ENCODE measurements around the gene RADIL.

The RADIL gene

DNA sequence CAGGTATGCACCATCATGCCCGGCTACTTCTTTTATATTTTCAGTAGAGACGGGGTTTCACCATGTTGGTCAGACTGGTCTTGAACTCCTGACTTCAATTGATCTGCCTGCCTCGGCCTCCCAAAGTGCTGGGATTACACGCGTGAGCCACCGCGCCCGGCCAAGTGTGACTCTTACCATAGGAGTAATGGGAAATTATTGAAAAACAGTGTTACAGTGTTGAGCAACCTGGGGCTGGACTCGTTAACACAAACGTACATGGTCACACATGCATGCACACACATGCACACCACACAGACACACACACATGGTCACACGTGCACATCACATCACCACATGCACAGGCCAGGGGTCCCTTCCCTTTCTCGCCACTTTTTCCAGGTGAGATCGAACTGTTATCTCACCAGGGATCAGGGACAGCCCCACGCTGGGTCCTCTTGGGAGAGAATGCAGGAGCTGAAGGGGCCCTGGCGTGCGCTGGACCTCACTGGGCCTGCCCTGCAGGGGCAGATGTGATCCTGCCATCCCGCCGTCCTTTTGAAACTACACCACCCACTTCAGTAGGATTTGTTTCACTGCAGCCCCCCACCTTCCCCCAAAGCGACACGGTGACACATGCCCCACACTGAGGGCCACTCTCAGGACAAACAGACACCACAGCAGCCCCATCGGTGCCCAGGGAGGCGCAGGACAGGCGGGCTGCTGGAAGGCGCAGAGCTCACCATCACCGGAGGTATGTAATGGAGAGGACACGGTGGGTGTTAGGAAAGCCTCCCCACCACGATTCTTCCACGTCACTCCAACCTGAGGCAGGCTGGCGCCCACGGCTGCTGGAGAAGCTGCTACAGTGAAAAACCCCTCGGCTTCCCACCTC, 10.2 kb downstream of the RADIL start:
- peaks cover 4% of the 10 kb centered on the region for H3K36me3 Mint-ChIP-seq
- no peak overlapping the region for H3K4me3 Mint-ChIP-seq
- H3K27me3 Mint-ChIP-seq, result peaks cover 6% of the 10 kb centered on the region
- H3K4me1 Mint-ChIP-seq (ENCODE audit: low read depth), result peaks cover 7% of the 10 kb centered on the region
- H3K9me3 Mint-ChIP-seq (ENCODE audit: low read depth), result no peaks in the 10 kb centered on the region
- H3K27ac Mint-ChIP-seq, result no peak overlapping the region

DNA sequence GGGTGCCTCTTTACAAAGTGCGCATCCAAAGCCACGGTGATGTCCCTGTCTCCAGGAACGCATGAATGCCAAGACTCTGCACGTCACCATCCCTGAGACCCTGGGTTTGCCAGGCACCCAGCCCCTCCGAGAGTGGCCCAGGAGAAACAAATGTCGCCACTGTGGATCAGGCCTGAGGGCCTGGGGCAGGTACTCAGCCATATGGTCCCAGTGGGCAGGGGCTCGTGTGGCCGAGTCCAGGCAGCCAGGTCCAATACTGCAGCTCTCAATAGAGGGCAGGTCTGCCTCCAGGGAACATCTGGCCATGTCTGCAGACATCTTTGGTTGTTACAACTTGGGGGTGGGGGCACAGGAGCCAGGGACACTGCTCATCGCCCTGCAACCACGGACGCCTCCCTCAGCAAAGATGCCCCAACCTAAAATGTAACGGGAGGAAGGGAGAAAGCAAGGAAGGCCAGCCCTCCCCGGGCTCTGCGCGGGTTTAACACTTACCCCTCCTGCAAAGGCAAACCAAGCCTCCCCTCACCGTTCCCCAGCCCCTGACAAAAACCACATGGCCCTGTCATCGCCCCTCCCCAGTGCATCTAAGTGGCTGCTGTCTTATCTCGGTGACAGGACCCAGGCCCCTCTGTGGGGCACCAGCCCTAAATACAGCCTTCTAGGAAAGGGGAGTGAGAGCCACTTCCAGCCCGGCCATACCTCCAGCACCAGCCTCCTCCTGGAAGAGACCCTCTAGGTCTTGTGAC, 11.4 kb downstream of the RADIL start:
- Mint-ChIP-seq H3K27me3 (peaks cover 6% of the 10 kb centered on the region), H3K4me1 (ENCODE audit: low read depth) (peaks cover 7% of the 10 kb centered on the region), H3K36me3 (peaks cover 4% of the 10 kb centered on the region), H3K9me3 (ENCODE audit: low read depth) (no peaks in the 10 kb centered on the region), H3K27ac (no peak overlapping the region), H3K4me3 (no peak overlapping the region)

DNA sequence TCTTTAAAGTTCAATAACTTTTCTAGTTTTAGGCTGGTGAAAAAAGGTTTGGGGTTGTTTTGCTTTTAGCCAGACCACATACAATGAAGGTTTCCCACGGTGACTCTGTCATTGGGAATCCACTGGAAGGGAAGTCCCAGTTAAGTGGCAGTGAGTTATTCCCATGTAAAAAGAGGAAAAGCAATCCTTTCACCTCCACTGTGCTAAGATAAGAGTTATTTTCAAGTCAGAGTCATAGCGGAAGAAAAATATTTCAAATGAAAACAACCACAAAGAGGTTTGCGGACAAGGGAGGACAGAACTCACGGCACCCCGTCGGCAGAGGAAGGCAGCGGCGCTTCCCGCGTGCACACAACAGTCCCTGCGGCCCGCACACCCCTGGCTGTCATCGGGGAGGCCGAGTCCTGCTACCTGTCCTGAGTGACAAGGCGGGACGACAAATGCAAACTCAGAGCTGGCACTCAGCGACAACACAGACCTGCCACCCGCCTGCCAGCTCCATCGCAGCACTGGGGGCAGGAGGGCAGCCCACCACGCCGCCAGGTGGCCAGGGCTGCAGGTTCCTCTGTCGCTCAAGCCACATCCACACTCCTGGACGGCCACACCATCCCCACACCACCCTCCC, 12.3 kb downstream of the RADIL start:
- Mint-ChIP-seq H3K4me1 (ENCODE audit: low read depth) (peaks cover 7% of the 10 kb centered on the region), H3K27ac (no peak overlapping the region), H3K9me3 (ENCODE audit: low read depth) (no peaks in the 10 kb centered on the region), H3K36me3 (peaks cover 4% of the 10 kb centered on the region), H3K27me3 (peaks cover 11% of the 10 kb centered on the region), H3K4me3 (no peak overlapping the region)

DNA sequence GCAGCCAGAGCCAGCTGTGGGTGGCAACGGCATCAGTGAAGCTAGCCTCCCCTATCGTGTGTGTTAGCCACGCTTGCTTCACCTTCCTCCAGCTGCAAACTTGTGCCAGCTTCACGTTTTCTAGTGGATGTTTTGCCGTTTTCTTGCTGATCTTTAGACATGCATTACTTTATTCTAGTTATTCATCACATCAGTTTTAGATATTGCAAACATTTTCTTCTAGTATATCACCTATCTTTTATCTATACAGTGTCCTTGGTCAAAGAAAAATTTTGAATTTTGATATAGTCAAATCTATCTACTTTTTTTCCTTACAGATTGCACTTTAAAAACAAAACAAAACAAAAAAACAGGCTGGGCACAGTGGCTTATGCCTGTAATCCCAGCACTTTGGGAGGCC, 15.0 kb downstream of the RADIL start:
- H3K27me3 Mint-ChIP-seq, result peaks cover 25% of the 10 kb centered on the region
- no peak overlapping the region for H3K4me3 Mint-ChIP-seq
- H3K4me1 Mint-ChIP-seq (ENCODE audit: low read depth), result peaks cover 7% of the 10 kb centered on the region
- peaks cover 4% of the 10 kb centered on the region for H3K36me3 Mint-ChIP-seq
- H3K9me3 Mint-ChIP-seq (ENCODE audit: low read depth), result peaks cover under 1% of the 10 kb centered on the region
- H3K27ac Mint-ChIP-seq, result no peak overlapping the region

DNA sequence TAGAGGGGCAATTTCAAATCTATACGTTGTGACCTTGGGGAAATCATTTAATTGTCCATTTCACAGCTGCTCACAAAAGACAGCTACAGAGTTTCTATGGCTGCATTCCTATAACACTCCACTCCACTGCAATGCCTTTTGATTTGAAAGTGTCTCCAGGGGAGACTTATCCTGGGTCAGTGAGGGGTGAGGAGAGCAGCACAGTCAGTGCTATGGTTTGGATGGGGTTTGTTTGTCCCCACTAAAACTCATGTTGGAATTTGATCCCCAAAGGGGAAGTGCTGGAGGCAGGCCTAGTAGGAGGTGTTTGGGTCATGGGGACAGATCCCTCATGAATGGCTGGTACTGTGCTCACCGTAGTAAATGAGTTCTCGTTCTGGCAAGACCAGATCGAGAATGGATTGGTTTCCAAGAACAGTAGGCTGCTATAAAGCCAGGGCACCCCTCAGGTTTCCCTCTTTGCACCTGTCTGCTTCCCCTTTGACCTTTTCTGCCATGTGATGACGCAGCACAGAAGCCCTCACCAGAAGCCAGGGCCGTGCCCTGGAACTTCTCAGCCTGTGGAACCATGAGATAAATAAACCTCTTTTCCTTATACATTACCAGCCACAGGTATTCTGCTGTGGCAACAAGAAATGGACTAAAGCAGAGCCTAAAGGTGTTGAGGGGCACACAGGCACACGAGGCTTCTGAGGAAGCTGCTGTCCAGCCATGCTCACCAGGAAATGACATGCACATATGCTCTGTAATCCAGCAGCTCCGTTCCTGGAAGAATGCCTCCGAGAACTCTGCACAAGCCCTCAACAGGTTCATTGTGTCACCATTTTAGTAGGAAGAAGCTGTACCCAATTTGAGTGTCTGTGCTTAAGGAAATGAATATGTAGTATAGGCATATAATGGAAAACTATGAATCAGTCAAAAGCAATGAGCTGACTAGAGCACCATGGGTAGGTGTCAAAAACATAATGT, 16.7 kb downstream of the RADIL start:
- Mint-ChIP-seq H3K27me3 (peaks cover 32% of the 10 kb centered on the region), H3K27ac (no peak overlapping the region), H3K4me1 (ENCODE audit: low read depth) (peaks cover 10% of the 10 kb centered on the region), H3K36me3 (peaks cover 11% of the 10 kb centered on the region), H3K4me3 (no peak overlapping the region), H3K9me3 (ENCODE audit: low read depth) (peaks cover 7% of the 10 kb centered on the region)

DNA sequence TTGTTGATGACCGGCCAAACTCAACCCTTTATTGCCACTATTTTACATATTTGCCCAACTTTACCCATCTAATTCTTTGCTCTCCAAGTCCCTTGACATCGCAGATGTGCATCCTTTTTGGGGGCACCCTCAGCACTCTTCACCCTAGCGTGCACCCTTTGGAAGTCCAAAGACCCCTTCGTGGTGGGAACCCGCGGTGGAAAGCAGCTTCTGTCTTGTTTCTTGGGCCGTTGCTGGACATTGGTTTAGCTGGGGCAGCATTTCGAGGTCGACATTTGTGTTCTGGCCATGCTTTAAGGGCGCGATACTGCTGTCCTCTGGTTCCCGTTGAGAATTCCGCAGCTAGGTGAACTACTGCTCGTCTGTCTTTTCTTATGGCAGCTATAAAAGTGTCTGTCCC, 21.4 kb downstream of the RADIL start:
- H3K4me3 Mint-ChIP-seq, result peak overlapping the region; percentile 66
- peaks cover 32% of the 10 kb centered on the region for H3K27me3 Mint-ChIP-seq

DNA sequence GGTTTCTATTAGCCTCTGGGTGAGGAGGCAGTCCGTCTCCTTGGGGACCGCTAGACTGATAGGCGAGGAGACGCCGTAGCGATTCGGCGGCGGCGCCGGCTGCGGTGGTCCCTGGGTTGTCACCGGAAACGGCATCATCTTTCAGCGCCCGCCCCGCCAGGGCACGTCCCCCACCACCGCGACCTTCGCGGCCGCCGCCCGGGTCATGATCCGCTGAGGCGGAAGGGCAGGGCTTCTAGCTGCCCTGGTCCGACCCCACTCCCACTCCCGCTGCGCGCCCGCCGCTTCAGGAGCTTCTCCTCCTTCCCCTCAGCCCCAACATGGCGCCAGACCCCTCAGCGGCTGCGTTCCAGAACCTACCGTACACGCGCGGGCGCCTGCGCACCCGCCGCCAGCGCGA, 21.8 kb downstream of the RADIL start, which contains the start of gene PAPOLB:
PAPOLB (minus strand) TSS at position 358 of the 400 bp plus-strand sequence; CDS start at position 138, 220 bp downstream.
- peak within 1 kb of the TSS; percentile 66 for H3K4me3 Mint-ChIP-seq
- H3K27ac Mint-ChIP-seq, result no peak within 1 kb of the TSS
- H3K4me1 Mint-ChIP-seq (ENCODE audit: low read depth), result peaks cover 2% of the 10 kb centered on the region
- H3K9me3 Mint-ChIP-seq (ENCODE audit: low read depth), result peaks cover 7% of the 10 kb centered on the region
- peaks cover 10% of the 10 kb centered on the region for H3K36me3 Mint-ChIP-seq
- H3K27me3 Mint-ChIP-seq, result peaks cover 32% of the 10 kb centered on the region

More for the DNA sequence above, 21.4 kb downstream of the RADIL start:
- Mint-ChIP-seq H3K4me1 (ENCODE audit: low read depth) (peaks cover 2% of the 10 kb centered on the region), H3K9me3 (ENCODE audit: low read depth) (peaks cover 7% of the 10 kb centered on the region), H3K27ac (no peak overlapping the region), H3K36me3 (peaks cover 10% of the 10 kb centered on the region)

DNA sequence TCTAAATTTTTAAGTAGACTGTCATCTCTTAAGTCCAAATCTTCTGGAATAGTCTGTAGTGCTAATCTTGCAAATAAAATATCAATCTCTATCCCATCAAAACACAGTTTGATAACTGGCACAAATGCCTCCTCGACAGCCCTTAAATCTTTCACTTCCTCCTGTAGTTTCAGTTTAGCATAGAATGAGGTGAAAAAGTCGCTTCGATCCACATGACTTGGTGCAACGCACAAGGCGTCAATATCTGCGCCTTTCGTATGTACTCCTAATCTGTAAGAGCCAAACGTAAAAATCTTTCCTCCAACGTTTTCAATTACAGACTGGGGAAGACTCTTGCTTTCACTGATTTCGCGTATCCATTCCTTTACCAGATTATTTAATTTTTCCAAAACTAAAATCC, 22.3 kb downstream of the RADIL start:
- Mint-ChIP-seq H3K27ac (no peak overlapping the region), H3K4me1 (ENCODE audit: low read depth) (peaks cover 2% of the 10 kb centered on the region), H3K36me3 (peaks cover 10% of the 10 kb centered on the region), H3K27me3 (peaks cover 30% of the 10 kb centered on the region), H3K9me3 (ENCODE audit: low read depth) (peaks cover 7% of the 10 kb centered on the region), H3K4me3 (peak overlapping the region; percentile 66)

DNA sequence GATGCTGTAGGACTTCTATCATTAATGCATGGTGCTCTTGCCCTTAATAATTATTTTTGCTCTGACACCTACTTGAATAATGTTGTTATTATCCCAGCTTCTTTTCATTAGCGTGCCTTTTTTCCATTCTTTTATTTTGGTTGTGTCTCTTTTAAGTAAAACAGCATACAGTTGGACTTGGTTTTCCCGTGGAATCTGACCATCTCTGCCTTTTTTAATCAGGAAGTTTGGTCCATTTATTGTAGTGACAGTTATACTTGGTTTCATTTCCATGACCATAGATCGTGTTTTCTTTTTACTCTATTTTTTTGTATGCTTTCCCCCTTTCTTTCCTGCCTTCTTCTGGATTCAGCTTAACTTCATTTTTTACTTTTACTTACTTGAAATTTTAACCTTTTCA, 26.3 kb downstream of the RADIL start:
- H3K9me3 Mint-ChIP-seq (ENCODE audit: low read depth), result no peaks in the 10 kb centered on the region
- no peak overlapping the region for H3K4me3 Mint-ChIP-seq
- no peak overlapping the region for H3K27ac Mint-ChIP-seq
- H3K4me1 Mint-ChIP-seq (ENCODE audit: low read depth), result no peaks in the 10 kb centered on the region
- peaks cover 8% of the 10 kb centered on the region for H3K27me3 Mint-ChIP-seq
- H3K36me3 Mint-ChIP-seq, result peaks cover 3% of the 10 kb centered on the region

DNA sequence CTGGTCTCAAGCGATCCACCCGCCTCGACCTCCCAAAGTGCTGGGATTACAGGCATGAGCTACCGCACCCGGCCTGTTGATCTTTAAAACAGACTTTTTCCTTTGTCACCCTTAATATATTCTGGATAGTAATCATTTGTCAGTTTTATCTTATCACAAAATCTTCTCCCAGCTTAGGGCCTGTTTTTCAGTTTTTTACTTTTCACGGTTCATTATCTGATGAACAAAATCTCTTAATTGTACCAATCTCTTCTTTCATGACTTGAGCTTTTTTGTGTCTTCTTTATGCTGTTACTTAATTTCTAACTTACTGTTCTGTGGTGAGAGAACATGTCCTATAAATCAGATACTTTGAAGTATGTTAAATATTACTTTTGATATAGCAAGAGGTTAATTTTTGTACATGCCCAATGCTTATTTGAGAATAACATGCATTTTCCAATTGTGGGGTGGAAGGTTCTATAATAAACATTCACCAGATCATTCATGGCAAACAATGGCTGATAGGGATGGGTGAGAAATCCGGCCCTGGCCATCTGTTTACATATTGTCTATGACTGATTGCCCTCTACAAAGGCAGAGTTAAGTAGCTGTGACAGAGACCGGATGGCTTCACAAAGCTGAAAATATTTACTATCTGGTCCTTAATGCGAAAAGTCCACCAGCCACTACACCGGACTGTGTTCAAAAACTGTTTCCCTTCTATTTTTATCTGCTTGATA, 27.0 kb downstream of the RADIL start:
- Mint-ChIP-seq H3K4me3 (no peak overlapping the region), H3K9me3 (ENCODE audit: low read depth) (no peaks in the 10 kb centered on the region), H3K36me3 (peaks cover 3% of the 10 kb centered on the region), H3K27ac (no peak overlapping the region), H3K4me1 (ENCODE audit: low read depth) (no peaks in the 10 kb centered on the region), H3K27me3 (peaks cover 8% of the 10 kb centered on the region)

DNA sequence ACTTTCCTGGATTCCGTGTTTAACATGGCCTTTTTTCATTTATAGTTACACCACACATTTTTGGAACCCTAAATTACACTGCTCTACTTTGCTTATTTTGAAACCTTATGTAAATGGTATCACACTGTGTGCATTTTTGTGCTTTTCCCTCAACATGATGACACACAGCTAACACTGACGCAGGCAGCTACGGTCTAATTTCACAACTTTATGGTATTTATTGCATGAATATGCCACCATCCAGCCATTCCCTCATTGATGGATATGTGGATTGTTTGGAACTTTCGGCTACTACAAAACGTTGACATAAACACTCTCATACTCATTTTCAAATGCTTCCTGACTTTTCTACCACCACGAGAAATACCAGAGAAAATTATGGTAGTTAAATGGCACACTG, 28.6 kb downstream of the RADIL start:
- no peaks in the 10 kb centered on the region for H3K36me3 Mint-ChIP-seq
- no peaks in the 10 kb centered on the region for H3K9me3 Mint-ChIP-seq (ENCODE audit: low read depth)
- H3K4me1 Mint-ChIP-seq (ENCODE audit: low read depth), result no peaks in the 10 kb centered on the region
- no peak overlapping the region for H3K27ac Mint-ChIP-seq
- peaks cover 2% of the 10 kb centered on the region for H3K27me3 Mint-ChIP-seq
- no peak overlapping the region for H3K4me3 Mint-ChIP-seq

DNA sequence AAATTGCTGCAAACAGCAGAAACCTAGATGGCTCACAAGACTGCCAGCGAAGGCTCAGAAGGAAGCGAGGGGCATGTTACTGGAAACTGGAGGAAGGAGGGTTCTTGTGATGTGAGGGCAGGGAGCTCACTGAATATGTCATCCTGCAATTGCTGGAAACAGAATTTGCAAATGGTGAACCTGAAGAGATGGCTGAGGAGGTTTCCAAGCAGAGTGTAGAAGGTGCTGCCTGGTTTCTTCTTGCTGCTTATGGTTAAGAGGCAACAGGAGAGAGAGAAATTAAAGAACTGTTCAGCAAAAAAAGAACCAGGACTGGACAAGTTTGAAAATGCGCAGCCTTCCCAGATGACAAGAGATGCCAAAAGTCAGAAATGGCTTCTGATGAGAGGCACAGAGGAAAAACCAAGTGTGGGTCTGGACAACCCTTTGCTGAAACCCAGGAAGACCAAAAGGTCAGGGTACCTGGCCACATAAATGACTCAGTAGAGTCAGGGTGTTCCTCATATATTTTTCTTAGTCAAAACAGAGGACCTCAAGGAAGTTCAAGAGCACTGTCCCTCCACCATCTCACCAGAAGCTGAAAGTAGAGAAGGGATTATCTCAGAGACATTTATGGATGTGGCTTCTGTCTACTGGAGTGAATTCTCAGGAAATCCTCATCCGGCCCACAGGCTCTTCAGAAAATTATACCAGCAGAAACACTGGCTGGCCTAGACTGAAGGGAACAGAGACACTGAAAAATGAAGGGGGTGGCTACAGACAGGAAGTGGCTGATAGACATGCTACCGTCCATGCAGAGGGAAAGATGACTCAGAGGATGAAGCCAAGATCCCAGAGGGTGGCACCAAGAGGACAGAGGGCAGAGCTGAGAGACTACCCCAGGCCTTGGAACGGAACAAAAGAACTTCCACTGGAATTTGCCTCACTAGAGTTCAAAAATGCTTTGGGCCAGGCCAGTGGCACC, 31.8 kb downstream of the RADIL start:
- no peak overlapping the region for H3K4me3 Mint-ChIP-seq
- H3K27ac Mint-ChIP-seq, result no peak overlapping the region
- no peaks in the 10 kb centered on the region for H3K9me3 Mint-ChIP-seq (ENCODE audit: low read depth)
- no peaks in the 10 kb centered on the region for H3K4me1 Mint-ChIP-seq (ENCODE audit: low read depth)
- peaks cover 2% of the 10 kb centered on the region for H3K27me3 Mint-ChIP-seq
- H3K36me3 Mint-ChIP-seq, result no peaks in the 10 kb centered on the region

Data from activated naive CD8-positive, alpha-beta T cell (primary cell).